Measurements from ENCODE around the gene ADGRB3. TPM values are rescaled to one million over a fixed set of nuclear protein-coding genes. Genes with fewer than 3 reads are reported as not detected.

ADGRB3 gene
- total RNA-seq, 1 experiment from 2014 or later, result 7.7 TPM

- TF ChIP-seq EZH2 (IDR thresholded peaks at IDR 0.05; ENCODE audit: borderline replicate concordance, low read depth, low read length, poor library complexity, severe bottlenecking) (no peak), CTCF (conservative IDR thresholded peaks at IDR 0.05; ENCODE audit: low read depth, low read length) (no peak)
- BruUV-seq (replicated peaks), result no TSS peak
- Histone ChIP-seq H3K9me3 (ENCODE audit: low read depth, low read length, poor library complexity, severe bottlenecking) (no peaks in the 10 kb centered on the region), H3K27ac (ENCODE audit: low read depth, low read length, poor library complexity, severe bottlenecking) (peak overlapping the region; percentile 75), H3K36me3 (ENCODE audit: insufficient read depth, low read length, poor library complexity, severe bottlenecking) (no peaks in the 10 kb centered on the region), H3K4me1 (ENCODE audit: insufficient read depth, low read length, poor library complexity, severe bottlenecking) (peaks cover 63% of the 10 kb centered on the region), H3K27me3 (replicated peaks; ENCODE audit: insufficient read depth, low read depth, low read length, poor library complexity) (no peaks in the 10 kb centered on the region), H3K4me3 (ENCODE audit: low read depth, low read length, poor library complexity, severe bottlenecking) (no peak overlapping the region)
- intact Hi-C loops (cut with micrococcal nuclease; ENCODE audit: unreplicated experiment), result no loop called here
- ChIA-PET POLR2A (ENCODE audit: low non-redundant PET) (no interaction called here), CTCF (no interaction called here)
- no peak for DNase-seq (ENCODE audit: low spot score)
Measured at GRCh38 chr6:68710496-68710895, 75.4 kb downstream of the ADGRB3 start.

GRCh38 chr6:68710916-68711315 lies 75.8 kb downstream of the ADGRB3 start:
- Histone ChIP-seq H3K4me3 (ENCODE audit: low read depth, low read length, poor library complexity, severe bottlenecking) (no peak overlapping the region), H3K9me3 (ENCODE audit: low read depth, low read length, poor library complexity, severe bottlenecking) (no peaks in the 10 kb centered on the region), H3K36me3 (ENCODE audit: insufficient read depth, low read length, poor library complexity, severe bottlenecking) (no peaks in the 10 kb centered on the region), H3K4me1 (ENCODE audit: insufficient read depth, low read length, poor library complexity, severe bottlenecking) (peaks cover 63% of the 10 kb centered on the region), H3K27ac (ENCODE audit: low read depth, low read length, poor library complexity, severe bottlenecking) (peak overlapping the region; percentile 75), H3K27me3 (replicated peaks; ENCODE audit: insufficient read depth, low read depth, low read length, poor library complexity) (no peaks in the 10 kb centered on the region)
- TF ChIP-seq EZH2 (IDR thresholded peaks at IDR 0.05; ENCODE audit: borderline replicate concordance, low read depth, low read length, poor library complexity, severe bottlenecking), result no peak
- no peak for TF ChIP-seq CTCF (conservative IDR thresholded peaks at IDR 0.05; ENCODE audit: low read depth, low read length)
- BruUV-seq (replicated peaks), result no TSS peak
- intact Hi-C loops (cut with micrococcal nuclease; ENCODE audit: unreplicated experiment), result no loop called here
- ChIA-PET CTCF (no interaction called here), POLR2A (ENCODE audit: low non-redundant PET) (no interaction called here)
- no peak for DNase-seq (ENCODE audit: low spot score)

GRCh38 chr6:68711386-68712000 lies 76.4 kb downstream of the ADGRB3 start:
- no peak for DNase-seq (ENCODE audit: low spot score)
- TF ChIP-seq EZH2 (IDR thresholded peaks at IDR 0.05; ENCODE audit: borderline replicate concordance, low read depth, low read length, poor library complexity, severe bottlenecking) (no peak), CTCF (conservative IDR thresholded peaks at IDR 0.05; ENCODE audit: low read depth, low read length) (no peak)
- Histone ChIP-seq H3K9me3 (ENCODE audit: low read depth, low read length, poor library complexity, severe bottlenecking) (no peaks in the 10 kb centered on the region), H3K27ac (ENCODE audit: low read depth, low read length, poor library complexity, severe bottlenecking) (no peak overlapping the region), H3K4me3 (ENCODE audit: low read depth, low read length, poor library complexity, severe bottlenecking) (no peak overlapping the region), H3K4me1 (ENCODE audit: insufficient read depth, low read length, poor library complexity, severe bottlenecking) (peaks cover 65% of the 10 kb centered on the region), H3K27me3 (replicated peaks; ENCODE audit: insufficient read depth, low read depth, low read length, poor library complexity) (no peaks in the 10 kb centered on the region), H3K36me3 (ENCODE audit: insufficient read depth, low read length, poor library complexity, severe bottlenecking) (no peaks in the 10 kb centered on the region)
- intact Hi-C loops (cut with micrococcal nuclease; ENCODE audit: unreplicated experiment), result no loop called here
- POLR2A ChIA-PET (ENCODE audit: low non-redundant PET), result no interaction called here
- CTCF ChIA-PET, result no interaction called here
- BruUV-seq (replicated peaks), result no TSS peak

All from A673 (cell line).